ENCODE measurements around the gene NEU2.
"Not testable (repeated sequence)": the region's sequence is repeated elsewhere in the genome, so short reads cannot be mapped to it uniquely, and the experiment has no call there.

Gene NEU2

GRCh38 chr2:233010569-233011267 is 21.8 kb upstream of the NEU2 start:
- DNase-seq (ENCODE audit: low spot score) = no peak

DNA sequence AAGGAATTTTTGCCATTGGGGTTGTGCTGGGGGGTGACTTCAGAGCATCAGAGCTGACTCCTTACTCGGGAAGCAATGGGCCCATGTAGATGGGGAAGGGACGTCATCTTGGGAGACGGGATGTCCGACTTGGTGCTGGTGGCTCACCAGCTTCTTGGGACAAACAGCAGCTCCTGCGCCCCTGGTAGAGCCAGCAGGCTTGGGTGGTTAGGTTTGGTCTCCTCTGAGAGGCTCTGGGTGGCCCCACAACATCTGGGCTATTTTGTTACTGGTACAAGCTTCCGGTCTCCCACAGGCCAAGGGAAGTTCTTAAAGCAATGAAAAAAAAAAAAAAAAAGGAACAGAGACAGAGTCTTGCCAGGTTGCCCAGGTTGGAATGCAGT is 21.2 kb upstream of the NEU2 start:
- no peak for DNase-seq (ENCODE audit: low spot score)

DNA sequence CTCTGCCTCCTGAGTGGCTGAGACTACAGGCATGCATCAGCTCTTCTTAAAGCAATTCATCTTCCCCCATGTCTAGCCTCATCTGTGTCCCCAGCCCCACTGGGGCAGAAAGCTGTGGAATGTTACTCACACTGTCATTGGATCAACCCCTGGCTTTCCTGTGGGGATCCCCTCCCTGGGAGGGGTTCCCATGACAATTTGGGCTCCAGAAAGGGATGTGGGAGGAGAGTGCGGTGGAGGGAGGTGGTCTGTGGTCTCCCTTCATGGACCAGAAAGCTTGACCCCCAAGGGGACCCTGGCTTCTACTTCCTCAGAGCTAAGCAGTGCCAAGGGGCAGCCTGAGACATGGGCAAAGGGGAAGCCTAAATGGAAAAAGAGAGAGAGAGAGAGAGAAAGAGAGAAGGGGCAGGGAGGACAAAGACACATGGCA is 20.8 kb upstream of the NEU2 start:
- no peak for DNase-seq (ENCODE audit: low spot score)

DNA sequence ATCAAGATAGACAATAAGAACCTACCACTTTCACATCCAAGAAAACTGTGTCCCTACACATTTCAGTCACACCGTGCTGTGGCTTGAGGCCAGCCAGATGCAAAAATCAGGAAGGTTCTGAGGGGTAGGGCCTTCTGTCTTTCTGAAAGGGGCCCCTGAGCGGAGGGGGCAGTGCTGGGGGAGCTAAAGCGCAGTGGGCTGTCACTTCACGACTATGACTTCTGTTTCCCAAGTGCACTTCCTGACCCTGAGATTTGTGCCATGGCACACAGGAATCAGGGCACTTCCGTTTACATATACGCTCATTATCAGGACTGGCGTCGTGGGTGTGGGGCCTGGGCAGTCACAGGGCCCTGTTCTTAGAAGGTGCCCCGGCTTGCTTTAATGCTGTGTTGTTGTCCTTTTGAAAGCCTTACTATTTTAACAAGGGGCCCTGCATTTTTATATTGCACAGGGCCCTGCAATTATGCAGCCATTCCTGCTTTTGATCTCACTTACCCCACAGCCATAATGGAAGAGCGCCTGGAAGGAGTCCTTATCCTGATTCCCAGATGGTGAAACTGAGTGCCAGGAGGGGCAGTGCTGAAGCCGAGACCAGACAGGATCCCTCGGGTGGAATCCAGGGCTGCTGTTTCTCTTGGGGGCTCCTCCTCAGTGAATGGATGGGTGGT is 20.0 kb upstream of the NEU2 start:
- no peak for DNase-seq (ENCODE audit: low spot score)

GRCh38 chr2:233013027-233013461 is 19.4 kb upstream of the NEU2 start, which contains the start of gene NGEF:
NGEF (minus strand) TSS chr2:233013256; CDS start chr2:232974890, 38,366 bp downstream.
- DNase-seq (ENCODE audit: low spot score) = no peak

- DNase-seq (ENCODE audit: low spot score) = no peak
Observed at GRCh38 chr2:233013650-233014049, 18.8 kb upstream of the NEU2 start.

DNA sequence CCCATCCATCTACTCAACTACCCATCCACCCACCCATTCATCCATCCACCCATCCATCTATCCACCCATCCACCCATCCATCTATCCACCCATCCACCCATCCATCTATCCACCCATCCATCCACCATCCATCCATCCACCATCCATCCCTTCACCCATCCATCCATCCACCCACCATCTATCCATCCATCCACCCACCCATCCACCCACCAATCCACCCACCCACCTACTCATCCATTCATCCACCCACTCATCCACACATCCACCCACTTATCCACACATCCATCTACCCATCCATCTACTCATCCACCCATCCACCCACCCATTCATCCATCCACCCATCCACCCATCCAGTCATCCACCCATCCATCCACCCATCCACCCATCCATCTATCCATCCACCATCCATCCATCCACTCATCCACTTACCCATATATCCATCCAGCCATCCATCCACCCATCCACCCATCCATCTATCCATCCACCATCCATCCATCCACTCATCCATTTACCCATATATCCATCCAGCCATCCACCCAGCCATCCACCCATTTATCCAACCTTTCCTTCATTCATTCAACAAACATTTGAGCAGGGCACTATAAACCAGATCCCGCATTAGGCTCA is 17.3 kb upstream of the NEU2 start:
- DNase-seq (ENCODE audit: low spot score) = no peak

GRCh38 chr2:233017947-233018346 is 14.5 kb upstream of the NEU2 start:
- DNase-seq (ENCODE audit: low spot score) = no peak

- DNase-seq (ENCODE audit: low spot score) = not testable (repeated sequence)
Observed at GRCh38 chr2:233019610-233020009, 12.9 kb upstream of the NEU2 start.

DNA sequence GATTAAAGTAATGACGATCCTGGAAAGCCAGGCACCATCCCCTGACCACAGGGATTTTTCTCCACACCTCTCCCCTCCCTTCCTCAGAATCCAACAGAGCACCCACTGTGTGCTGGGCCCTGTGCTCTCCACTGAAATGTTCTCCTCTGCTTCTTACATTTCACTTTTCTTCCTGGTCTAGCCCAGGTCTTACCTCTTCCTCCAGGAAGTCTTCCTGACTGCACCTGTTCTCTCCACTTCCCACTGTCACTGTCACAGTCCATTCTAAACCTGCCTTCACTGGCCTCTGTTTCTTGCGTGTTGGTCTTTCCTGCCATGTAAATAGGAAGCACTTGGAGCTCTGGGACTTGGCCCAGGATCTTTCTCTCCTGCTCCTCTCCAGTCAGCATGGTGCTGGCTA is 12.0 kb upstream of the NEU2 start:
- no peak for DNase-seq (ENCODE audit: low spot score)

GRCh38 chr2:233021771-233022170 is 10.7 kb upstream of the NEU2 start:
- no peak for DNase-seq (ENCODE audit: low spot score)

DNA sequence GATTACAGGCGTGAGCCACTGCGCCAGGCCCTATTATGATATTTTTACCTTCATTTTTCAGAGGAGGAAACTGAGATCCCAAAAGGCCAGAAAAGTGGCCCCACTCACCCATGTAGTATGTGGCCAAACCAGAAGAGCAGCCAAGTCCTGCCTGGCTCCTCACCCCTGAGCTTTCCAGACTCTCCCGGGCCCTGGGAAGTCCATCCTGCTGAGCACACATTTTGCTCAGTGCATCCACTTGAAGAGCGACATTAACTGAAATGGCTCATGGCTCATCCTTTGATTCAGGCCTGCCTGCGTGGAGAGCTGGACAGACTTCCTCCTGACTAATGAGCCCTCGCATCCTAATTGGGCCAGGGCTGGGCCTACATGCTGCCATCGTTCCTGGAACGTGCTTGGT is 9.9 kb upstream of the NEU2 start:
- DNase-seq (ENCODE audit: low spot score) = no peak

GRCh38 chr2:233023007-233023760 is 9.3 kb upstream of the NEU2 start:
- DNase-seq (ENCODE audit: low spot score) = no peak

DNA sequence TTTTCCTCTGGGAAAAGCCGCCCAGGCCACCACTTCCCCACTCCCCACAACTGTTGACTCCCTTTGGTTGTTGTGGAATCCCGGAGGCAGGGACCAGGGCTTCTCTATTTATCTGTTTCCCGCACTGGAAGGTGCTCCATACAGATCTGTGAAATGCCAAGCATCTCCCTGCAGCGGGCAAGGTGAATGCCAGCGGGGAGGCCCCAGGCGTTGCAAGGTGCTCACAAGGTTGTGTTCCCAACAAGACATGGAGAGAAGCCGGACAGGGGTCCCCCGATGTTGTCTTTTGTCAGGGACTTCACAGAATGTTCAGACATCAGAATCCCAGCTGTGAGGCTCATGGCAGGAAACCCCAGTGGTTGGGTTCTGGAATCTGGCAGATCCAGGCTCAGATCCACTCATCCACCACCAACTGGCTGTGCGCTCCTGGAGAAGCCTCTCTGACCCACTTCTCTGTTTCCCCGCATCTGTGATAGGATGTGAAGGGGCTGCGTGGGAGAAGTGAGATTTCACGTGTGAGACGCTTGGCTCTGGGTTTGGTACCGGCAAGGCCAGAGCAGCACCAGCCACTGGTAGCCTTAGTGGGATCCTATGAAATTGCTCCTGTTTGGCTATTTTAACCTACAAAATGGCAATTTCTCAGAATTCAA is 8.6 kb upstream of the NEU2 start:
- no peak for DNase-seq (ENCODE audit: low spot score)

DNA sequence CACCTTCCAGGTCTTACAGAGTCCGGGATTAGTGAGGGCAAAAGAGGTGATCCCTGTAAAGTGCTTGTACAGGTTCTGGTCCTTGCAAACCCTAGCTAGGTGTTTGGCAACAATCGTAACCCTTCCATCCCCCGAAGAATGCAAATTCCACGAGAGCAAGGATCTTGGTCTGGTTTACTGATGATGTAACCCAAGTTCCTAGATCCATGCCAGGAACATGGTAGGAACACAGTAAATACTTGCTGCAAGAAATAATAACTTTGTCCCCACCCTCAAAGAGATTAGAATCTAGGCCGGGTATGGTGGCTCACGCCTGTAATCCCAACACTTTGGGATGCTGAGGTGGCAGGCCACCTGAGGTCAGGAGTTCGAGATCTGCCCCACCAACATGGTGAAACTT is 6.8 kb upstream of the NEU2 start:
- no peak for DNase-seq (ENCODE audit: low spot score)

- no peak for DNase-seq (ENCODE audit: low spot score)
Observed at GRCh38 chr2:233026198-233026813, 6.2 kb upstream of the NEU2 start.

DNA sequence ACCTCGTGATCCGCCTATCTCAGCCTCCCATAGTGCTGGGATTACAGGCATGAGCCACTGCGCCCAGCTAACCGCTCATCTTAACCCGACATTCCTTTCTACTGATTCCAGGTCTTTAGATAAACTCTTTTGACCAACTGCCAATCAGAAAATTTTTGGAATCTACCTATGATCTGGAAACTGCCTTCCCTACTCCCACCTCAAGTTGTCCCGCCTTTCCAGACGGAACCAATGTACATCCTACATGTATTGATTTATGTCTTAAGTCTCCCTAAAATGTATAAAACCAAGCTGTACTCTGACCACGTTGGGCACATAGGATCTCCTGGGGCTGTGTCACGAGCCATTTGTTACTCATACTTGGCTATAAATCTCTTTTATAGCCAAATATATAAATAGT is 3.2 kb upstream of the NEU2 start:
- DNase-seq (ENCODE audit: low spot score) = no peak

- no peak for DNase-seq (ENCODE audit: low spot score)
Observed at GRCh38 chr2:233031556-233032500, 644 bp upstream of the NEU2 start.

GRCh38 chr2:233033672-233034071 is 1.2 kb downstream of the NEU2 start:
- DNase-seq (ENCODE audit: low spot score) = no peak

- DNase-seq (ENCODE audit: low spot score) = no peak
Observed at GRCh38 chr2:233034091-233034882, 1.8 kb downstream of the NEU2 start.

Measured in iPS-NIHi11 (cell line).